WERI-Rb-1 (cell line): Measurements from ENCODE around the gene ISCU.

ENCODE experiments used
- DNase-seq: peaks from one replicate; pipeline ENCODE4 v3.0.0-alpha.2; 2020
- H3K27ac ChIP-seq: fragments of 250-450 bp; sonication (Bioruptor Pico); 2 replicates; pipeline ENCODE4 v1.5.1; 2020; ENCODE audit warnings: mild to moderate bottlenecking, moderate library complexity
- H3K27me3 ChIP-seq: fragments of 250-450 bp; sonication (Bioruptor Pico); 2 replicates; pipeline ENCODE4 v1.5.1; 2021; ENCODE audit warnings: mild to moderate bottlenecking, low read depth, moderate library complexity; ENCODE audit not compliant: insufficient read depth, severe bottlenecking
- H3K36me3 ChIP-seq: fragments of 250-450 bp; sonication (Bioruptor Pico); 2 replicates; pipeline ENCODE4 v1.5.1; 2020; ENCODE audit warnings: mild to moderate bottlenecking, moderate library complexity
- H3K4me3 ChIP-seq: 2 replicates; pipeline ENCODE4 v1.5.1; 2011; ENCODE audit warnings: low read depth, mild to moderate bottlenecking, control low read depth, low read length
- H3K9me3 ChIP-seq: fragments of 250-450 bp; sonication (Bioruptor Pico); 2 replicates; pipeline ENCODE4 v1.5.1; 2021; ENCODE audit warnings: mild to moderate bottlenecking, moderate library complexity; ENCODE audit not compliant: severe bottlenecking
- CTCF ChIP-seq: IDR thresholded peaks from 2 replicates; pipeline ENCODE4 v1.5.1; 2011; ENCODE audit warnings: low read depth, mild to moderate bottlenecking, control low read depth, inconsistent platforms, low read length

The ISCU gene

GRCh38 chr12:108609537-108610335 is 47.3 kb downstream of the ISCU start:
- Histone ChIP-seq H3K4me3 (no peak overlapping the region), H3K27ac (no peak overlapping the region), H3K27me3 (no peaks in the 10 kb centered on the region), H3K36me3 (no peaks in the 10 kb centered on the region), H3K9me3 (peaks cover 4% of the 10 kb centered on the region)
- no peak for DNase-seq
- no peak for TF ChIP-seq CTCF

DNA sequence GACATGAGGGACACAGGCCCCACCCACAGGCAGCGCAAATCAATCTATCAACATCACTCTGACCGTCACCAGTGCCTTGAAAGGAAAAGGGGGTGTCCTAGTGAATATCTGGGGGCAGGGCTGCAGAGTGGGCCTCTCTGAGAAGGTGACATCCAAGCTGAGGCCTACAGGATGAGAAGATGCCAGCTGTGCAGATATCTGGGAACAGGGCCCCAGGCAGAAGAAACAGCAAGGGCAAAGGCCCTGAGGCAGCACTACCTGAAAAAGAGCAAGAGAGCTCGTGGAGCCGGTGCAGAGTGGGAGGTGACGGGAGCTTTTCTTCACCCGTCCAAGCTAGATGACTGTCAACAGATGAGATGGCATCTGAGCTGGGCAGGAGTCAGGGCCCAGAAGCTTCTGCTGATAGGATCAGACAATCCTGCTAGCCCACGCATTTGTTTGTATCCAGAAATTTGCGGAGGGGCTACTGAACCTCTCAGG is 48.0 kb downstream of the ISCU start:
- DNase-seq, result no peak
- Histone ChIP-seq H3K36me3 (no peaks in the 10 kb centered on the region), H3K27me3 (no peaks in the 10 kb centered on the region), H3K27ac (no peak overlapping the region), H3K4me3 (no peak overlapping the region), H3K9me3 (peaks cover 4% of the 10 kb centered on the region)
- TF ChIP-seq CTCF, result no peak

DNA sequence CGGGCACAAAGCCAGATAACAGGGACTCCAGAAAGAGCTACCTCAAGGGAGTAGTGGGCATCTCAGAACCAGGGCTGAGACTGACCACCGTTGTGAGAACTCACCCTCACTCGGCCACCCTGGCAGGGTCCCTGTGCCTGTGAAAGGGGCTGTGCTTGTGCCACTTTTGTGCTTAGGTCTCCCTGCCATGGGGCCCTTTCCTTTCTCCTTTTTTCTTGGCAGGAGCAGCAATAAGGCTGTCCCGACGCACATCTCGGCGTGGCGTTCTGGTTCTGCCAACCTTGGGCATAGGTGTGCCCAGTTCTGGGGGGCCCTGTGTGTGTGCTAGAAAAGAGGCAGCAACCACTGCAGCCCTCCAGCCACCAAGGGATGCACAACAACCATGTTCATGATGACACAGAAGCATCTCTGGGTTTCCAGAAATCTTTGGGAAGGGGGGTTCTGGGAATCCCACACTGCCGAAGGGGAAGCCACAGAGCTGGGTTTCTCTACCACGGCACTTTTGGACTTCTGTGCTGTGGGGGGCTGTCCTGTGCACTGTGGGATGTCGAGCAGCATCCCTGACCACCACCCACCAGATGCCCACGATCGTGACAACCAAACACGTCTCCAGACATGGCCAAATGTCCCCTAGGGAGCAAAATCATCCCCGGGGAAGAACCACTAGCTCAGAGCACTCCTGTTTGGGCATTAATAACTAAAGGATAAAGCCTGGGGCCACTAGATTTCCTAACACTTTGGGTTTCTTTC is 48.6 kb downstream of the ISCU start:
- DNase-seq, result no peak
- Histone ChIP-seq H3K27me3 (no peaks in the 10 kb centered on the region), H3K9me3 (peaks cover under 1% of the 10 kb centered on the region), H3K27ac (no peak overlapping the region), H3K4me3 (no peak overlapping the region), H3K36me3 (no peaks in the 10 kb centered on the region)
- TF ChIP-seq CTCF, result no peak

GRCh38 chr12:108611884-108612415 is 49.6 kb downstream of the ISCU start:
- H3K27me3 ChIP-seq, result no peaks in the 10 kb centered on the region
- no peak overlapping the region for H3K4me3 ChIP-seq
- no peaks in the 10 kb centered on the region for H3K36me3 ChIP-seq
- H3K27ac ChIP-seq, result no peak overlapping the region
- peak; percentile 44 for DNase-seq
- H3K9me3 ChIP-seq, result no peaks in the 10 kb centered on the region
- peak; percentile 60 for TF ChIP-seq CTCF

- no peaks in the 10 kb centered on the region for H3K36me3 ChIP-seq
- TF ChIP-seq CTCF, result no peak
- no peaks in the 10 kb centered on the region for H3K9me3 ChIP-seq
- no peak for DNase-seq
- no peaks in the 10 kb centered on the region for H3K27me3 ChIP-seq
- H3K4me3 ChIP-seq, result no peak overlapping the region
- no peak overlapping the region for H3K27ac ChIP-seq
Observed at GRCh38 chr12:108612788-108613282, 50.4 kb downstream of the ISCU start.
